Measurements from ENCODE around the gene HMCN2. TPM values are rescaled to one million over a fixed set of nuclear protein-coding genes. Genes with fewer than 3 reads are reported as not detected.

HMCN2 gene
- total and polyA plus RNA-seq, 9 donors: 0.12 to 4.2 (median 0.98) TPM

GRCh38 chr9:130447193-130447816 is 181.7 kb downstream of the HMCN2 start:
- no peaks in the 10 kb centered on the region for H3K9me3 ChIP-seq
- H3K27ac ChIP-seq: peak overlapping the region in 1 of 2 donors; percentile 74
- DNase-seq: peak in 1 of 5 donors; percentile 47
- no peak overlapping the region for H3K4me3 ChIP-seq
- 68 to 77% (median 73%) methylated on average over 12 of the region's 12 CpGs for WGBS, 3 donors
- H3K36me3 ChIP-seq: no peaks in the 10 kb centered on the region
- intact Hi-C loops (cut with DNase I): no loop called here
- H3K4me1 ChIP-seq (ENCODE audit: insufficient read depth): peaks cover 45% of the 10 kb centered on the region
- no peaks in the 10 kb centered on the region for H3K27me3 ChIP-seq
- TF ChIP-seq CTCF (IDR thresholded peaks at IDR 0.05) (no peak), EP300 (IDR thresholded peaks at IDR 0.05) (no peak), POLR2A (IDR thresholded peaks at IDR 0.05) (no peak)

GRCh38 chr9:130448035-130448624 is 182.6 kb downstream of the HMCN2 start:
- H3K27ac ChIP-seq: no peak overlapping the region
- peaks cover 46% of the 10 kb centered on the region for H3K4me1 ChIP-seq (ENCODE audit: insufficient read depth)
- no peaks in the 10 kb centered on the region for H3K9me3 ChIP-seq
- no peak overlapping the region for H3K4me3 ChIP-seq
- TF ChIP-seq EP300 (IDR thresholded peaks at IDR 0.05): no peak
- TF ChIP-seq POLR2A (IDR thresholded peaks at IDR 0.05): no peak
- TF ChIP-seq CTCF (IDR thresholded peaks at IDR 0.05): no peak
- intact Hi-C loops (cut with DNase I): no loop called here
- no peaks in the 10 kb centered on the region for H3K27me3 ChIP-seq
- no peaks in the 10 kb centered on the region for H3K36me3 ChIP-seq
- no peak for DNase-seq
- WGBS, 3 donors: 65 to 68% (median 67%) methylated on average over 12 of the region's 12 CpGs

- no peaks in the 10 kb centered on the region for H3K27me3 ChIP-seq
- intact Hi-C loops (cut with DNase I): no loop called here
- no peaks in the 10 kb centered on the region for H3K36me3 ChIP-seq
- no peak for DNase-seq
- WGBS, 3 donors: 92 to 95% (median 94%) methylated on average over 10 of the region's 10 CpGs
- H3K27ac ChIP-seq: no peak overlapping the region
- H3K9me3 ChIP-seq: no peaks in the 10 kb centered on the region
- peaks cover 52% of the 10 kb centered on the region for H3K4me1 ChIP-seq (ENCODE audit: insufficient read depth)
- no peak overlapping the region for H3K4me3 ChIP-seq
- TF ChIP-seq POLR2A (IDR thresholded peaks at IDR 0.05) (no peak), EP300 (IDR thresholded peaks at IDR 0.05) (no peak), CTCF (IDR thresholded peaks at IDR 0.05) (no peak)
Observed at GRCh38 chr9:130448771-130449603, 183.4 kb downstream of the HMCN2 start.

GRCh38 chr9:130450344-130451003 is 184.9 kb downstream of the HMCN2 start:
- Histone ChIP-seq H3K4me3 (no peak overlapping the region), H3K4me1 (ENCODE audit: insufficient read depth) (peaks cover 46% of the 10 kb centered on the region), H3K9me3 (no peaks in the 10 kb centered on the region), H3K27ac (peak overlapping the region in 1 of 2 donors; percentile 65), H3K36me3 (no peaks in the 10 kb centered on the region), H3K27me3 (no peaks in the 10 kb centered on the region)
- 72 to 85% (median 82%) methylated on average over 15 of the region's 15 CpGs for WGBS, 3 donors
- TF ChIP-seq CTCF (IDR thresholded peaks at IDR 0.05) (no peak), EP300 (IDR thresholded peaks at IDR 0.05) (no peak), POLR2A (IDR thresholded peaks at IDR 0.05) (no peak)
- DNase-seq: no peak
- intact Hi-C loops (cut with DNase I): no loop called here

Data from ovary (tissue), 9 donors.